ENCODE data around the gene RPL34. TPM values are rescaled to one million over a fixed set of nuclear protein-coding genes. Genes with fewer than 3 reads are reported as not detected.

RPL34 gene
- total and polyA plus RNA-seq, 8 donors = 706 to 3,620 (median 1,043) TPM

GRCh38 chr4:108674356-108674977 is 54.1 kb downstream of the RPL34 start:
- FAIRE-seq (no peak), DNase-seq (no peak), ATAC-seq (no peak)
- WGBS, 2 donors = 69 to 83% methylated on average over 4 of the region's 4 CpGs
- H3K27me3 ChIP-seq = no peaks in the 10 kb centered on the region
- no peaks in the 10 kb centered on the region for H3K9me3 ChIP-seq
- intact Hi-C loops (cut with DNase I) = no loop called here
- H3K36me3 ChIP-seq = no peaks in the 10 kb centered on the region
- H3K4me3 ChIP-seq = no peak overlapping the region
- no peaks in the 10 kb centered on the region for H3K4me1 ChIP-seq
- no peak for TF ChIP-seq CTCF (IDR thresholded peaks at IDR 0.05)
- no peak overlapping the region for H3K27ac ChIP-seq

Other genes with a start within 250 kb of the RPL34 start
- 10 to 100 TPM; 38.1 to 71.2 (median 60.6) TPM for gene OSTC, start 30.0 kb downstream of the RPL34 start, total RNA-seq
- 10 to 100 TPM; 53.0 to 75.4 TPM for gene OSTC, start 30.0 kb downstream of the RPL34 start, polyA plus RNA-seq
- gene ETNPPL, start 142.5 kb downstream of the RPL34 start, total RNA-seq = under 1 TPM in 1 of 6 donors, not detected in 5; 0.25 TPM
- not detected for gene ETNPPL, start 142.5 kb downstream of the RPL34 start, polyA plus RNA-seq

Data from pancreas (tissue), 10 donors.